ENCODE data around the gene NME7. TPM values are rescaled to one million over a fixed set of nuclear protein-coding genes. Genes with fewer than 3 reads are reported as not detected.
A peak's percentile ranks its signal among the peaks of the same experiment; 100 is the strongest.

Gene NME7
- total and polyA plus RNA-seq, 4 donors, result 6.2 to 43.7 (median 18.0) TPM

DNA sequence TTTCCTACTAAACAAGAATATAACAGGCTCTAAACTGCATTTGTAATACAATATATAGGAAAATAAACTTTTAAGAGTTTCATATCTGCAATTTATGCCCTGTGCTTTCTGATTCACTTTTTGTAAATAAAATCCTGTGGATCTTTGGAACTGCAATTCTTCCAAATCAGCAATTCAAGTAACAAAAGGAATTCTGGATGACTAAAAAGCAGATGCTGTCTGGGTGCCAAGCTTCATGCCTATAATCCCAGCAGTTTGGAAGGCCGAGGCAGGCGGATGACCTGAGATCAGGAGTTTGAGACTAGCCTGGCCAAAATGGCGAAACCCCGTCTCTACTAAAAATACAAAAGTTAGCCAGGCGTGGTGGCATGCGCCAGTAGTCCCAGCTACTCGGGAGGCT is 6.3 kb downstream of the NME7 start:
- WGBS, 2 donors, result 92 to 96% methylated on average over 7 of the region's 7 CpGs
- peaks cover 0 to 3% (median 0%) of the 10 kb centered on the region in 5 donors for H3K4me1 ChIP-seq (ENCODE audit: control insufficient read depth in 5 of 5, insufficient read depth in 5 of 5, low read length in 5 of 5)
- no peaks in the 10 kb centered on the region for H3K9me3 ChIP-seq (ENCODE audit: control insufficient read depth in 4 of 4, insufficient read depth in 3 of 4, low read length in 3 of 4)
- ATAC-seq (ENCODE audit: insufficient read depth, low FRiP score), result no peak
- H3K36me3 ChIP-seq (ENCODE audit: control insufficient read depth in 4 of 4, insufficient read depth in 4 of 4, low read length in 4 of 4), result peaks cover 0 to 2% (median 0%) of the 10 kb centered on the region in 4 donors
- TF ChIP-seq, protein P1, sequence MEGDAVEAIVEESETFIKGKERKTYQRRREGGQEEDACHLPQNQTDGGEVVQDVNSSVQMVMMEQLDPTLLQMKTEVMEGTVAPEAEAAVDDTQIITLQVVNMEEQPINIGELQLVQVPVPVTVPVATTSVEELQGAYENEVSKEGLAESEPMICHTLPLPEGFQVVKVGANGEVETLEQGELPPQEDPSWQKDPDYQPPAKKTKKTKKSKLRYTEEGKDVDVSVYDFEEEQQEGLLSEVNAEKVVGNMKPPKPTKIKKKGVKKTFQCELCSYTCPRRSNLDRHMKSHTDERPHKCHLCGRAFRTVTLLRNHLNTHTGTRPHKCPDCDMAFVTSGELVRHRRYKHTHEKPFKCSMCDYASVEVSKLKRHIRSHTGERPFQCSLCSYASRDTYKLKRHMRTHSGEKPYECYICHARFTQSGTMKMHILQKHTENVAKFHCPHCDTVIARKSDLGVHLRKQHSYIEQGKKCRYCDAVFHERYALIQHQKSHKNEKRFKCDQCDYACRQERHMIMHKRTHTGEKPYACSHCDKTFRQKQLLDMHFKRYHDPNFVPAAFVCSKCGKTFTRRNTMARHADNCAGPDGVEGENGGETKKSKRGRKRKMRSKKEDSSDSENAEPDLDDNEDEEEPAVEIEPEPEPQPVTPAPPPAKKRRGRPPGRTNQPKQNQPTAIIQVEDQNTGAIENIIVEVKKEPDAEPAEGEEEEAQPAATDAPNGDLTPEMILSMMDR (IDR thresholded peaks at IDR 0.05; ENCODE audit: control extremely low read depth, extremely low read depth), result no peak
- no peak for DNase-seq
- no peaks in the 10 kb centered on the region for H3K27me3 ChIP-seq (ENCODE audit: control insufficient read depth in 3 of 3, insufficient read depth in 3 of 3, low read length in 2 of 3)
- no peak overlapping the region for H3K9ac ChIP-seq (ENCODE audit: insufficient read depth in 1 of 2, low read length in 2 of 2)
- H3K4me3 ChIP-seq, result no peak overlapping the region
- no peak overlapping the region for H3K27ac ChIP-seq (ENCODE audit: low read depth in 1 of 2, low read length in 1 of 2)

DNA sequence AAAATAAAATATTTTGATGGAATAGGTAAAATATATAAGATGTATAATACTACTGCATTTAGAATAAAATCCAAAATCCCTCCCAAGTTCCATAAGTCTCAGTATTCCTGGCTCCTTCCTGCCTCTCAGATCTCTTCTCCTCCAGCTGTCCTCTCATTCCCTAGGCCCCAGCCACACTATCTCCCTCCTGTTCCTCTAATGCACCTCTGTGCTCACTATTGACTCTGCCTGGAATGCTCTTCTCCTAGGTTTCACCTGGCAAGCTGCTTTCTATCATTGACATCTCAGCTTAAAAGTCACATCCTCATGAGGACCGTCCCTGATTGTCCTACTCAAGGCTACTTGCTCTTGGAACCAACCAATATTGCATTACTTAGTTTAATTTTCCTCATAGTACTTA is 7.2 kb downstream of the NME7 start:
- Histone ChIP-seq H3K4me3 (no peak overlapping the region), H3K9me3 (ENCODE audit: control insufficient read depth in 4 of 4, insufficient read depth in 3 of 4, low read length in 3 of 4) (no peaks in the 10 kb centered on the region), H3K9ac (ENCODE audit: insufficient read depth in 1 of 2, low read length in 2 of 2) (no peak overlapping the region), H3K27me3 (ENCODE audit: control insufficient read depth in 3 of 3, insufficient read depth in 3 of 3, low read length in 2 of 3) (no peaks in the 10 kb centered on the region), H3K4me1 (ENCODE audit: control insufficient read depth in 5 of 5, insufficient read depth in 5 of 5, low read length in 5 of 5) (peaks cover 0 to 3% (median 0%) of the 10 kb centered on the region in 5 donors), H3K36me3 (ENCODE audit: control insufficient read depth in 4 of 4, insufficient read depth in 4 of 4, low read length in 4 of 4) (peaks cover 0 to 2% (median 0%) of the 10 kb centered on the region in 4 donors), H3K27ac (ENCODE audit: low read depth in 1 of 2, low read length in 1 of 2) (no peak overlapping the region)
- WGBS, 2 donors, result 86 to 89% methylated on average over 1 of the region's 1 CpG
- ATAC-seq (ENCODE audit: insufficient read depth, low FRiP score), result no peak
- TF ChIP-seq, protein P1 (IDR thresholded peaks at IDR 0.05; ENCODE audit: control extremely low read depth, extremely low read depth), result no peak
- no peak for DNase-seq

DNA sequence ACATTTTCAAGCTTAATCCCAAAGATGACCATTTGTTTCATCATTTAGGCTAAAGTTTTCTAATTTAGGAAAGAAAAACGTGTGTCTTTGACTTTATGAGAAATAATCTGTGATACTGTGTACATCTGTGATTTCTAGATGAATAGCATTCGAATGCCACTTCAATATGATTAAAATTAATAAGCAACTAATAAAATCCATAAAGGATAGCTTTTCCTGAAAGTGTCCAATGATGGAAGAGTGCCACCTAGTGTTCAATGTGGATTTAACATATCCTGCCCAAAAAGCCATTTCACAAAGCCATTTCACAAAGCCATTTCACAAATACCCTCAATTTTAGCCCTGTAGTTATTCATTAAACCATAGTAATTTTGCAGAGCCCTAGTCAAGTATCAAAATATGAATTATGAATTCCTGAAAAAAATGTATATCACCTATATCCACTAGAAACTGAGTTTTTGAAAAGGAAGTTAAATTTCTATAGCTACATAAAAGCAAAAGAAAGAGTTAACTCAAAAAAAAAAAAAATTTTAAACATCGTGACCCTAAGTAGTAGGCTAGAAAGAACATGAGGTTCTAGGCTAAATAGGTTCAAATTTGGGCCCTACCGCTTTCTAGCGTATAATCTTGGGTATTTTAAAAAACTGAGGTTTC is 19.1 kb downstream of the NME7 start:
- Histone ChIP-seq H3K4me3 (no peak overlapping the region), H3K4me1 (ENCODE audit: control insufficient read depth in 5 of 5, insufficient read depth in 5 of 5, low read length in 5 of 5) (no peaks in the 10 kb centered on the region), H3K27ac (ENCODE audit: low read depth in 1 of 2, low read length in 1 of 2) (no peak overlapping the region), H3K9me3 (ENCODE audit: control insufficient read depth in 4 of 4, insufficient read depth in 3 of 4, low read length in 3 of 4) (no peaks in the 10 kb centered on the region), H3K9ac (ENCODE audit: insufficient read depth in 1 of 2, low read length in 2 of 2) (no peak overlapping the region), H3K27me3 (ENCODE audit: control insufficient read depth in 3 of 3, insufficient read depth in 3 of 3, low read length in 2 of 3) (no peaks in the 10 kb centered on the region), H3K36me3 (ENCODE audit: control insufficient read depth in 4 of 4, insufficient read depth in 4 of 4, low read length in 4 of 4) (peaks cover 0 to 1% (median 0%) of the 10 kb centered on the region in 4 donors)
- WGBS, 2 donors, result 49 to 55% methylated on average over 5 of the region's 5 CpGs
- ATAC-seq (ENCODE audit: insufficient read depth, low FRiP score) (no peak), DNase-seq (peak; percentile 15 to 84 (median 81))
- TF ChIP-seq, protein P1 (IDR thresholded peaks at IDR 0.05; ENCODE audit: control extremely low read depth, extremely low read depth), result peak; percentile 68

Data from lung (tissue), 12 donors.